NCI-H2196 treated with DMSO at 0.1 percent for 48 hours (cell line): ENCODE measurements around the gene FKBP9.
"Not testable (repeated sequence)": the region's sequence is repeated elsewhere in the genome, so short reads cannot be mapped to it uniquely, and the experiment has no call there.

ENCODE experiments used
- DNase-seq: peaks from one replicate; lab custom pipeline; 2025; ENCODE audit not compliant: unreplicated experiment; lab: John Stamatoyannopoulos, UW

FKBP9 gene, protein sequence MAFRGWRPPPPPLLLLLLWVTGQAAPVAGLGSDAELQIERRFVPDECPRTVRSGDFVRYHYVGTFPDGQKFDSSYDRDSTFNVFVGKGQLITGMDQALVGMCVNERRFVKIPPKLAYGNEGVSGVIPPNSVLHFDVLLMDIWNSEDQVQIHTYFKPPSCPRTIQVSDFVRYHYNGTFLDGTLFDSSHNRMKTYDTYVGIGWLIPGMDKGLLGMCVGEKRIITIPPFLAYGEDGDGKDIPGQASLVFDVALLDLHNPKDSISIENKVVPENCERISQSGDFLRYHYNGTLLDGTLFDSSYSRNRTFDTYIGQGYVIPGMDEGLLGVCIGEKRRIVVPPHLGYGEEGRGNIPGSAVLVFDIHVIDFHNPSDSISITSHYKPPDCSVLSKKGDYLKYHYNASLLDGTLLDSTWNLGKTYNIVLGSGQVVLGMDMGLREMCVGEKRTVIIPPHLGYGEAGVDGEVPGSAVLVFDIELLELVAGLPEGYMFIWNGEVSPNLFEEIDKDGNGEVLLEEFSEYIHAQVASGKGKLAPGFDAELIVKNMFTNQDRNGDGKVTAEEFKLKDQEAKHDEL

DNA sequence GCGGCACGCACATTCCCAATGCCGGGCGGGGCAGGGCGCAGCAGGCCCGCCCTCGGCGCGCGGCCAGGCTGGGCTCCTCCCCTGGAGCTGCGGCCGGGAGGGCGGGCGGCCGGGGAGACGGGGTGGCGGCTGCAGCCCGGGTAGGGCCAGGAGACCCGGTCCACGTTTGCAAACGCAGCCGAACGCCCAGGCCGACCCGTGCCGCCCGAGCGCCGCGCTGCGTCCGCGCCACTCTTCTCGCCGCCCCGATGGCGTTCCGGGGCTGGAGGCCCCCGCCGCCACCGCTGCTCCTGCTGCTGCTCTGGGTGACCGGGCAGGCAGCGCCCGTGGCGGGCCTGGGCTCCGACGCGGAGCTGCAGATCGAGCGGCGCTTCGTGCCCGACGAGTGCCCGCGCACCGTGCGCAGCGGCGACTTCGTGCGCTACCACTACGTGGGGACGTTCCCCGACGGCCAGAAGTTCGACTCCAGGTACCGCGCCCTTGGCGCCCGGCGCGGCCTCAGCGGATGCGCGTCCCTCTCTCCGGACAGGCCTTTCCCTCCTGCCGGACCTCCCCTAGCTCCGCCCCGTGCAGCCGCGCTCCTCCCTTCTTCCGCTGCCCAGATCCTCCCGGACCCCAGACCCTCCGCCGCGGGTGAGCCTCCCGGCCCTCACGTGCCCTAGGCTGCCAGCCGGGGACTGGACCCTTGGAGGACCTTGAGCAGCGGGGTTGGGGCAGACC lies at the start of gene FKBP9:
TSS of gene FKBP9 (plus strand) at position 115 of the 720 bp plus-strand sequence. CDS start at position 249, 134 bp downstream.
- DNase-seq, result peak; percentile 41

DNA sequence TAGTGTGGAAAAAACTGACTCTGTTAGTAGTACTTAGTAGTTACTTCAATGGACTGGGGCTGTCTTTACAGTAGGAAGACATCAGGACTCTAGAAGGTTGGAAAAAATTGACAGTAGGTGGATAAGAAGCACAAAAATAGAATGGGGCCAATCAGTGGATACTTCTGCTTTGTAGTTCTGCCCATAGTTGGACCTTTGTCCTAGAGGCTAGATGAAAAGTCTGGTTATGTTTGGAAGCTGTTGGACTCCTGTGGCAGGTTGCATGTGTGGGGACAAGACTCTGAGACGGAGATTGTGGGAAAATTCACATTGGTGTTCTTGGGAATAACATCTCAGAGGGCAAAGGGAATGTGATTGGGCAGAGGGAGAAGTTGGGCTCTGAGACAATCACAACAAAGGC lies 47.0 kb upstream of the FKBP9 start:
- DNase-seq, result no peak

DNA sequence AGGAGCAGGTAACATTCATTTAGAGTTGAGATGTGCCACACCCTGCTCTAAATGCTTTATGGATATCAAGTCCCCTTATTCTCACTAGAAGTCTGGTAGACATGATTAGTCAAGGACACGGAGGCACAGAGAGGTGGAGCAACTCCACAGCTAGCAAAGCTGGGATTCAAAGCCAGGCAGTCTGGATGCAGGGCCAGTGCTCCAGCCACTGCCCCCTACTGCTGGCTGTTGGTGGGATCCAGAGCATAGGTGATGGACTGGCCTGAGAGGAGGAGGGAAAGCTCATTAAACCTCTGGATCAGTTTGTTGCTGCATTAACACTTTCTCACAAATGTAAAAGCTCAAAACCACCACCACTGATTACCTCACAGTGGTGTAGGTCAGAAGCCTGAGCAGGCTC lies 43.1 kb upstream of the FKBP9 start:
- no peak for DNase-seq

DNA sequence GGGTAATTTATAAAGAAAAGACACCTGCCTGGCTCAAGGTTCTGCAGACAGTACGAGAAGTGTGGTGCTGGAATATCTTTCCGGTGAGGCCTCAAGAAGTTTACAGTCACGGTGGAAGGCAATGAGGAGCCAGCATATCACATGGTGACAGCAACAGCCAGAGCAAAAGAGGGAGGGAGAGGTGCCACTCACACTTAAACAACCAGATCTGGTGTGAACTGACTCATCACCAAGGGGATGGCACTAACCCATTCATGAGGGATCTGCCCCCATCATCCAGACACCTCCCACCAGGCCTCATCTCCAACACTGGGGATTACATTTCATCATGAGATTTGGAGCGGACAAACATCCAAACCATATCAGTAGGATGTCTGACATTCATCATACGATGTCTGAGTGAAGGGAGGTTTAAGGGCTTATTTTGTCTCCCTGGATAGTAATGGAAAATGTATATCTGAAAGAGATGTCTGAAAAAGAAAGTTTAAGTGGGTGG lies 42.2 kb upstream of the FKBP9 start:
- DNase-seq, result no peak

DNA sequence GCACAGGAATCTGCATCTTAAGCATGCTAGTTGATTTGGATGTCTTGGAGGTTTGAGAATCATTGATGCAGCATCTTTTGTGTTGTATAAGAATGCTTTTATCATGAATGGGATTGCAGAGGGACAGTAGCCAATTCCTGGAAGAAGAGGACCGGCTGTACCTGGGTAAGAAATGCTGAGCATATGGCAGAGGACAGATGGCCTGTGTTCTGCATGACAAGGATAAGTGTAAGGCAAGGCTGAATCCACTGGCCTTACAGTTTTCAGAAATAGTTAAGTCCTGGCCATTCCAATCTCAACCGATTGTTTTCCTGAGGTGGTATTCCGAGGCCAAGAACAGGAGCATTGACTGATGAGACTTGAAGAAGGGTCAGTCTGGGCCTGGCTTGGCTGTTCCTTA lies 41.2 kb upstream of the FKBP9 start:
- DNase-seq, result no peak

DNA sequence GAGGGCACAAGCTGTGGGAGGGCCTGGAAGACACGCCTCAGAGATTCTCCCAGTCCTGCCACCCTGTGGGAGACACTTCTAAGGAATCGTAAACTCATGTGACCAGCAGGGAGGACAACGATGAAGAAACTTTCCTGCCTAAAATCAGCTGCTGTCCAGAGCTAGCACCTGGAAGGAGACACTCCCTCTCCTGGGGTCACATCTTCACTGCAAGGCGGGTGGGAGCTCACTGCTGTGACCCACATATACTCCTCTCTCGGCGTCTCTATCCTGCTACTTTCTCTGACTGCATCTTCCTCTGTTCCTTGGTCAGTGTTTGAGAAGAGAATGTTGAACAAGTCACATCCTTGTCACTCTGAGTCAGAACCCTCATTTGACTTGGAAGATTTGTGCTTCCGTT lies 40.2 kb upstream of the FKBP9 start:
- not testable (repeated sequence) for DNase-seq

DNA sequence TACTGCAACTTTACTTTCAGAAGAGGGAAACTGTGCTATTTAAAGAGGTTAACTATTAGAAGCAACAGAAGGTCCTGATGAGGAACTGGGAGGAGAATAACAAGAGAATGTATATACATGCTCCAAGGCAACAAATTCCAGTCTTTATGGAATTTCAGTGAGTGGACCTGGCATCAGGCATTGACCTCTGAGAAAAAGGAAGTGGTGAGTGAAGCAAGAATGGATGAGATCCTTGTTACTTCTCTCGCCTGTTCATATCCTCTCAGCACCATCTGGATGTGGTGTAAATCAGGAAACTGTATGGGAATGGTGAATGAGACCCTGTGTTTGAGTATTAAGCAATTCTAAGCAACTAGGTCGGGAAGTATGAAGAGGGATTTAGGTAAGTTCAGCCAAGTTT lies 35.3 kb upstream of the FKBP9 start:
- DNase-seq, result no peak

DNA sequence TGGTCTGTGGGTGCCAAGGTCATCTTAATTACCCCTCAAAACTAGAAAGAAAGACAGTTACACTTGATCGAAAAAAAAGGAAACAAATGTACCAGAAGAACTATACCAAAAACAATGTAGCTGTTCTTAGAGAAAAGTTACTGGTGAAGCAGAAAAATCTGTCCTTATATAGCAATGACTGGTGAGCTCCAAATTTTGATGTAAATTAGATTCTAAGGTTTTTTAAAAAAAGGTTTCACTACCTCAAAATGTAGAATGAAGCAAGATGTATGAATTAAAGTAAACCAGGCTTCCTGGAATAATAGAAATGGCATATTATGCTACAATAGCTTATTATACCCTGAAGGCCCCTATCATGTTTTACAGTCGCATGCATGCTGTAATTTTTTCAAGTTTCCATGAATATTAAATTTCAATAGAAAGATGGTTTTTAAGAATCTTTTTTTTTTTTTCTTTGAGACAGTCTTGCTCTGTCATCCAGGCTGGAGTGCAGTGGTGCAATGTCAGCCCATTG lies 28.4 kb upstream of the FKBP9 start:
- DNase-seq, result no peak

DNA sequence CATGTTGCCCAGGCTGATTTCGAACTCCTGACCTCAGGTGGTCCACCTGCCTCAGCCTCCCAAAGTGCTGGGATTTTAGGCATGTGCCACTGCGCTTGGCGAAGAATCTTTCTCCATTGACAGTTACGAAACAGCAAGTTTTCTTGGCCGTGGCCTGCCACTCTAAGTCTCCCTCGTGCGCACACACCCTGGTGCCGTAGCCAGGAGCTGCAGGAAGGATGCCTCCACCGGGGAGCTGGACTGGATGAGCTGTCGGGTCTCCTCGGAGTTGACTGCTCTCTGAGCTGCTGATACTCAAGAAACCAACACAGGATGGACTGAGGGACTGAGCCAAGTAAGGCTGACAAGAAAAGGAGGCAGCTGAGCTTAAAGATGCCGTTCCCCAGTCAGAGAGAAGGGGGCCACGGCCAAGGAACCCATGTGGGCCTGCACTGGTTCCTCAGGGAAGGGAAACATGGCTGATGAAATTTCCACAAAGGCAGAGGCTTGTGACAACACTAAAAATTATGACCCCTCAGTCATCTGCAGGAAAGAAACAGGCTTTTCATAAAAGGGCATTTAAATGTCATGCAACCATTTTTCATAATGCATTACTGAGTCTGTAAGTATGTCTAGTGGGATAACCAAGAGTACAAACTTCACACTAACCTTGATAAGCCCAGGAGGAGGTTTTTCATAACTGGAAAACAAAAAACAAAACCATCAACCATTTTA lies 27.7 kb upstream of the FKBP9 start:
- DNase-seq, result no peak

DNA sequence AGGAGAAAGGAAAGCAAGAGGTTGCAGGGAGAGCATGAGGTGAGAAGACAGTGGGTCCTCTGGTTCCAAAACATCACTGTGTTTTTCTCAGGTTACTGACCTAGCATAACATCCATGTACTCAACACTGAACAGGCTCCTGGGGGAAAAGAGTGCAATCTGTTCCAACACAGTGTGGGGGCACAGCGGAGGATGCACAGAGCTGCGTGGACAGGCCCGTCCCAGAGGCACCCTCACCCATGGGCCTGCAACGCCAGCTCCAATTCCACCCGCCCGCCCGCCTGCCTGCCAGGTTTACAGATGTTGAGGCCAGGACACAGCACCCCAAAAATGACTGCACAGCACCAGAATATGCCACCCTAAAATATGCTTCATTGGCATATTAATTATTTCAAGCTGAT lies 26.9 kb upstream of the FKBP9 start:
- DNase-seq, result no peak

DNA sequence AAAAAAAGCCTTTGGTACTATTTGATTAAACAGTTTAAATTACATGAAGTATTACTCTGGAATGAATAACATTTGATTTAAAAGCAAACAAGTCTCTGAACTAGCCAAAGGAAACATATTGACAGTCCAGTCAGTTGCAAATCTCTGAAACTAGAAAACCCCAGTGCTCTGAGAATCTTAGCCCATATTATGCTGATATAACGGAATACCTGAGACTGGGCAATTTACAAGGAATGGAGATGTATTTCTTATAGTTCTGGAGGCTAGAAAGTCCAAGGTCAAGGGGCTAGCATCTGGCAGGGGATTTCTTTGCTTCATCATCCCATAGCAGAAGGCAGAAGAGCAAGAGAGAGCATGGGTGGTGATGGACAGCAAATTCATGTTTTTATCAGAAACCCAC lies 21.7 kb upstream of the FKBP9 start:
- DNase-seq, result no peak

DNA sequence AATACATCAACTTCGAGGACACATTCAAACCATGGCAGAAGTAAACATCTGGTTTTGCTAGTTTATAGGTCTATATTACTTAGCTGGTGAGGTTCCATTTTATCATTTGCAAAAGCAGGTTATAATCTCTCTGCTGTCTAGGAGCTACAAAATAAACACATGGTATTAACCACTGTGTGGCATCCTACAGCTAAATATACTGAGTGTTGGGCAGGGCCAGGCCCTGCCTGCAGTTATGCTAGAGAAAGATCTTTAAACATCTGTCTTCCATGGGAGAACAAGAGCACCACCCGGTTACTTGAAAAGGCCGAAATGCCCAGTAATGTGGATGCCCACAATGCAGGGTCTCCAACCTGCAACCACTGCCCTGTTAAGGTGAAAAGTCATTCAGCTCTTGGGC lies 20.6 kb upstream of the FKBP9 start:
- no peak for DNase-seq

DNA sequence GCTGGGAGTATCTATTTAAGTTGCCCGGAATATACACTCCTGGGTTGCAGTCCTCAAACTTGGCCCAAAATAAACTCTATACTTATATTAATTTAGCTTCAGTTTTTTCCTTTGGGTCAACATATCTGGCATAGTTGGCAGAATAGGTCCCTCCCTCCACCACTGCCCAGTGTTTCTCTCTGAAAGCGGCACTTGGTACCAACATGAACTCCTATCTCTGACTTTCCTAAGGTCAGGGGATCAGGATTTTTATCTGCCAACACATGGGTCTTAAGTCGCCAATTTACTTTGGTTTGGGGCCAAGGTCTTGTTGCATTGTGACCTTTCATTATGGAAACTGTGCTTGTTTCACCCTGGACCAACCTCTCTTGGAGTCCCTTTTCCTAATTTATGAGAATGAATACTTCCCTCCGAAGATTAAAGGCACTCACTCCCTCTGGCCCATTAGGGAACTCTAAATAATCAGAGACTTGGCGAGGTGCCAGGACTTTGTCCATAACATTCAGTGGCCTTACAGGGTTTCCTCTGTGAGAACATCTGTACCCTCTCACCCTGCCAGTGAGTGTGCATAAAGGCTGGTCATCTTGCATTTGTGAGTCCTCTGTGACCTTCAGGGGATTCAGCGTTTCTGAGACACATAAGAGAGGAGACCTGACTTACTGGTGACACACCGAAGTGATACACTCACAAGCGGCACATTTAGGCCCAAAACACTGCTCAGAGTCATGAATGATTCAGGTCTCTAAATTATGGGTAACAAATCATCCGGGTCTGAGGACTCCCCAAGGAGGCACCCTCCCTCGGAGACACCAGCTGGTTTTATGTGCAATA lies 19.7 kb upstream of the FKBP9 start:
- no peak for DNase-seq

DNA sequence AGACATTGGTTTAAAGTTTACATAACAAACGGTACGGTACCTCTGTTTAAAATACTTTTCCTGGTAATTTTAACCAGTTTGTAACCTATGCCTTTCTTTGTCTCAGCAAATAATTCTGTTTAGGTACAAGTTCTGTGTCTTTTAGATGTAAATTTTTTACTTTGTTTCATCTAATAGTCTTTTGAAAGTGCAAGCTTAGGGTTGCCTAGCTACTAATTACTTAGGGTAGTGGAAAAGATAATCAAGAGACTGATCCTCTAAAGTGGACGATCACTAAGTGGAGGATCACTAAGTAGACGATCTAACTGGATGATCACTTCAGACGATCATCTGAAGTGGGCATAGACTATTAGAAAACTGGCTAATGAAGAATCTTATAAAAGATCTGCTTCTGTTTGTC lies 16.1 kb upstream of the FKBP9 start:
- DNase-seq, result no peak

DNA sequence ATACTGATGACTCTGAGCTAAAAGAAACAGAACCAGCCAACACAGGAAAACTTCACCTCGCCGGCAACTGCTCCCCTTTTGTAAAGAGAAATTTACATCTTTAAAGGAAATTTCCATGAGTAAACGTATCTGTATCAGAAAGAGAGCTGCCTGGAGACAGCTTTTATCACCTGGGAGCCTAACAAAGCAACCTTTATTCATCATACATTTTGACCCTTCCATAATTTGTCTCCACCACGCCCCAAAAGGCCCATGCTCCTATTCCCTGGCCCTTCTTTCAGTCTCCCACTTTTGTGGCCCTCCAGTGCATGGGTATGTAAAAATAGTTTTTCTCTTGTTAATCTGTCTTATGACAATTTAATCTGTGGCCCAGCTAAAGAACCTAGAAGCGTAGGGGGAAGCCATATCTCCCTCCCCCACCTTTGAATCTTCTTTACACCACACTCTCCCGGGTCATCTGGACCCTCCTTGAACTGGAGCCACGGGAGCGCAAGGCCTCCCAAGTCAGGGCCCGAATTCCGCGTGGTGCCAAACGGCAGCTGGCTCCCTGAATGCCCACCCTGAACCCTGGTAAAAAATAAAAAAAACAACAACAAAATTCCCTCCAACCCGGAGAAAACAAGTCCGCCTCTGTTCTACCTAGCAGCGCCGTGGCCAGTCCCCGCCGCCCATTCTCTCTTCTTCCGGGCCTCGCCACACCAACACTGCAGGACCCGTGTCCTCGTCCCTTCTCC lies 15.4 kb upstream of the FKBP9 start:
- DNase-seq, result no peak

DNA sequence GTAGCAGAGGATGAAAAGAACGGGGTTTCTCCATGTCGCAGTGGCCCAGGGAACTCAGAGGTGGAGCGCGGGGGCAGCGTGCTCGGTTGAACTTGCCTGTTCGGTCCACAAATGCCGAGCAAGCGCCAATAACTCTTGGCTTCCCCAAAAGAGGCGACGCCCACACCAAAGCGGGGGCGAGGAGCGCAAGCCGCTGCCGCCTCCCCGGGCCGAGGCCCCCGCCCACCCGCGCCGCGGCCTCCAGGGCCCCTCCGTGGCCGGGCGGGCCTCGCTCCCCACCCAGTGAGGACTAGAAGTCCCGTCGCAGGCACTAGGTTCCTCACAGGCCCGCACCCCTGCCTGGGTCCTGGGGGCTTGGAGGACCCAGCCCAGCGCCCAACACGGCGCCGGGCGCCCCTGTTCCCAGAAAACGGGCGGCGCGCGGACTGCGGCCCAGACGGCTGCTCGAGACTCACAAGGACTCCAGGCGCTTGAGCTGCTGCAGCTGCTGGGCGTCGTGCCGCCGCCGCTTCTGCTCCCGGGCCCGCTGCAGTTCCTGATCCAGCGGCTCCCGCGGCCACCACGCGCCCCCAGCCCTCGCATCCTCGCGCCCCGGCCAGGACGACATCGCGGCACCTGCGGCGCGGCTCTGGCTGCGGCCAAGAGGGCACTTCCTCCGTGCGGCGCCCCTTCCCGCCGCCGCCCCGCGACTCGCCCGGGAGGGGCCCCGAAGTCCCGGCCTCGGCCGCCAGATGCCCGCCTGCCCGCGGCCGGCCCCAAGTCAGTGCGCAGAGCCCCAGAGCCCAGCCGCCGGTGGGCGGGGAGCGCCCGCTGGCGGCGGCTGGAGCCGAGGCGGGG lies 14.6 kb upstream of the FKBP9 start:
- peak; percentile 61 for DNase-seq

DNA sequence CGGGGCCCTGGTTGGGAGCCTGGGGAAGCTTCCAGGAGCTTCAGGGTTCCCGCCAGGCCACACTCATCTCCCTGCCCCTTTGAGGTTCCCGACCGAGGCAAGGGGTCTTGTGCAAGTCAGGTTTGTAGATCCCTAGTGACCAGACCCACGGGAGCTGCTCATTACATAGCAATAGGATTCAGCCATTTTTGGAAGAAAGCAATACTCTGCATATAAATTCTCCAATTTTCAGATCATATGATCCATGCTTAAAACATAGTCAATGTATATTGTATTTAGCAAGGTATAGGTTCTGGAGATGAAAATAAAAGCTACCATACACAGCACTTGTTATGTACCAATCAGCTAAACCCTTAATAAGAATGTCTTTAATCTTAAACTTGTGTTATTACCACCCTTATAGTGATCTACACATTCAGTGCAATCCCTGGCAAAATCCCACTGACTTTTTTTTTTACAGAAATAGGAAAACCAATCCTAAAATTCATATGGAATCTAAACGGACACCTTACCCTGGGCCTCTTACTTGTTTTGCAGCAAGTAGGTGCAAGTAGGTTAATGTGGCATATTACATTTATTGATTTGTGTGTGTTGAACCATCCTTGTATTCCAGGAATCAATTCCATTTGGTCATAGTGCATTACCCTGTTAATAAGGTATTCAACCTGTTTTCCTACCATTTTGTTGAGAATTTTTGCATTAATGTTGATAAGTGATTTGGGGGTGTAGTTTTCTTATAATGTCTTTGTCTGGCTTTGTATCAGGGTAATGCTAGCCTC lies 13.8 kb upstream of the FKBP9 start:
- no peak for DNase-seq

DNA sequence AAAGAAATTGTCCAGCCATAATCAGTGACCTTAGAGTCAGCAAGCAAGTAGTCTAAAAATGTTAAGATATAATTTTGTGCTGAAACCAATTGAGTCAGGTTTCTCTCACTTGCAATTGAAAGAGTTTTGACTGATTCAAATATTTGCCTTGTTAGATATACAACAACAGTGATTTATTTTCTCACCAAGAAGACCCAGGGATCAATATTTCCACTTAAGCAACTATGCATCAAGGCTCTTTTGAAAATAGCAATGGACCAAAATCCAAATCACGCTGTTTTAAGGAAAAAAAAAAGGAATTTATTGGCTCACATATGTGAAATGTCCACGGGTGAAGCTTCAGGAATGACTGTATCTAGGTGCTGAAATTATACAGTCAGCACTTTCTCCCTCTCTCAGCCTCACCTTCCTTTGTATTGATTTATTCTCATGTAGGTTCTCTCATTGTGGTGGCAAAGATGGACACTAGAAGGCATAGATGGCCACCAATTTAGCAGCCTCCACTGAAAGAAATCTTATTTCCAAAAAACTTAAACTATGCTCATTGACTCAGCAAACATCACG lies 9.7 kb upstream of the FKBP9 start:
- no peak for DNase-seq
